GM21528 (cell line): Measurements from ENCODE around the gene KLHL29.

Source experiments
- ATAC-seq: cut with Tn5 transposase; IDR thresholded peaks from one replicate; pipeline ENCODE4 v1.9.1; 2021; ENCODE audit warnings: mild to moderate bottlenecking, moderate library complexity; ENCODE audit not compliant: unreplicated experiment, low FRiP score

Gene KLHL29

GRCh38 chr2:23662466-23662865 lies 277.5 kb downstream of the KLHL29 start:
- no peak for ATAC-seq

- ATAC-seq, result no peak
Measured at GRCh38 chr2:23662941-23663920, 278.3 kb downstream of the KLHL29 start.

GRCh38 chr2:23664066-23664788 lies 279.2 kb downstream of the KLHL29 start:
- no peak for ATAC-seq

GRCh38 chr2:23666241-23666979 lies 281.4 kb downstream of the KLHL29 start:
- ATAC-seq, result no peak

- ATAC-seq, result no peak
Measured at GRCh38 chr2:23666980-23667357, 282.0 kb downstream of the KLHL29 start.

- no peak for ATAC-seq
Measured at GRCh38 chr2:23668756-23669304, 283.9 kb downstream of the KLHL29 start.

GRCh38 chr2:23669413-23670244 lies 284.6 kb downstream of the KLHL29 start:
- no peak for ATAC-seq

- ATAC-seq, result no peak
Measured at GRCh38 chr2:23670245-23670592, 285.2 kb downstream of the KLHL29 start.

- no peak for ATAC-seq
Measured at GRCh38 chr2:23673082-23673481, 288.1 kb downstream of the KLHL29 start.

- no peak for ATAC-seq
Measured at GRCh38 chr2:23673830-23674679, 289.1 kb downstream of the KLHL29 start.

- no peak for ATAC-seq
Measured at GRCh38 chr2:23675506-23675905, 290.5 kb downstream of the KLHL29 start.

GRCh38 chr2:23677836-23678235 lies 292.9 kb downstream of the KLHL29 start:
- no peak for ATAC-seq

- no peak for ATAC-seq
Measured at GRCh38 chr2:23679044-23679443, 294.1 kb downstream of the KLHL29 start.

- ATAC-seq, result no peak
Measured at GRCh38 chr2:23680951-23681350, 296.0 kb downstream of the KLHL29 start.

- ATAC-seq, result no peak
Measured at GRCh38 chr2:23681356-23682140, 296.6 kb downstream of the KLHL29 start.

GRCh38 chr2:23682481-23682880 lies 297.5 kb downstream of the KLHL29 start:
- no peak for ATAC-seq

- no peak for ATAC-seq
Measured at GRCh38 chr2:23683001-23683400, 298.0 kb downstream of the KLHL29 start.
